HT-29 (cell line): ENCODE results near the gene ACTG1. TPM values are rescaled to one million over a fixed set of nuclear protein-coding genes. Genes with fewer than 3 reads are reported as not detected.
"Not testable (repeated sequence)": the region's sequence is repeated elsewhere in the genome, so short reads cannot be mapped to it uniquely, and the experiment has no call there.

Experiments
- DNase-seq: peaks from one replicate; pipeline ENCODE4 v3.0.0-alpha.2; 2015; ENCODE audit warnings: low spot score
- total RNA-seq: library from RNA; depleted of rRNA; stranded (reverse); fragments of >200 nt; shearing (Covaris generic); gene quantifications from 2 replicates; pipeline ENCODE4 v1.2.3, GENCODE V29; 2014

Gene ACTG1
- total RNA-seq, 1 experiment from 2014 or later = 4,670 TPM

DNA sequence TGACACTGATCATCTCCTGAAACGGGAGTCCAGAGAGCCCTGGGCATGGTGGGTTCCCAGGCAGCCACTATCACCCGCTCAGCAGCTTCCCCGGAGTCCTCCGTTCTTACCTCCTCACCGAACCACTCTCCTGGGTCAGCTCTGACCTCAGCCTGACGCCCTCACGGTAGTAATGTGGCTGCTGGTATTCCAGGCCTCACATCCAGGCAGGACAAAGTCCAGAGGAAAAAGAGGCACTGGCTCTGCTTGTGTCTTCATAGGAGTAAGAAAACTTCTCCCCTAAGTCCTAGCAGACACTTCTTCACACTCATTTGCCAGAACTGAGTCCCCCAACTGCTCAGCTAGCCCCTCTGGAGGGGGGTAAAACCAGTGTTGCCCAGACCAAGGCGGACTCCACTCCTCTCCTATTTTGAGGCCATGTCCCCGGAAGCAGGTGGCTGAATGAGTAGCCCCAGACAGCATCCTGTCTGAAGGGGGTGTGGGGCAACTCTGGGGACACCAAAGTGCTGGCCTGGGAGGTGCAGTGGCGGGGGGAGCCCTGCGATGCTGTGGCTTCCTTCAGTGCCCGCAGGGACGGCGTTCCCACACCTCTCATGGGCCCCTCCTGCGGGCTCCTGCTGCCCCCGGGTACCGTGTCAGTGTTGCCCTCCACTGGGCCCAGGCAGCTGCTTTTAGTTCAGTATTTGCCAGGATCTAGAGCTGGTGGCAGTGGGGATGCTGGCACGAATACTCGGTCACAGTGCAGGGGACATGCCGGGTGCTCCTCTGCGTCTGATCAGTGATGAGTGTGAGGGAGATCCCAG, 20.9 kb upstream of the ACTG1 start:
- DNase-seq = peak; percentile 26

DNA sequence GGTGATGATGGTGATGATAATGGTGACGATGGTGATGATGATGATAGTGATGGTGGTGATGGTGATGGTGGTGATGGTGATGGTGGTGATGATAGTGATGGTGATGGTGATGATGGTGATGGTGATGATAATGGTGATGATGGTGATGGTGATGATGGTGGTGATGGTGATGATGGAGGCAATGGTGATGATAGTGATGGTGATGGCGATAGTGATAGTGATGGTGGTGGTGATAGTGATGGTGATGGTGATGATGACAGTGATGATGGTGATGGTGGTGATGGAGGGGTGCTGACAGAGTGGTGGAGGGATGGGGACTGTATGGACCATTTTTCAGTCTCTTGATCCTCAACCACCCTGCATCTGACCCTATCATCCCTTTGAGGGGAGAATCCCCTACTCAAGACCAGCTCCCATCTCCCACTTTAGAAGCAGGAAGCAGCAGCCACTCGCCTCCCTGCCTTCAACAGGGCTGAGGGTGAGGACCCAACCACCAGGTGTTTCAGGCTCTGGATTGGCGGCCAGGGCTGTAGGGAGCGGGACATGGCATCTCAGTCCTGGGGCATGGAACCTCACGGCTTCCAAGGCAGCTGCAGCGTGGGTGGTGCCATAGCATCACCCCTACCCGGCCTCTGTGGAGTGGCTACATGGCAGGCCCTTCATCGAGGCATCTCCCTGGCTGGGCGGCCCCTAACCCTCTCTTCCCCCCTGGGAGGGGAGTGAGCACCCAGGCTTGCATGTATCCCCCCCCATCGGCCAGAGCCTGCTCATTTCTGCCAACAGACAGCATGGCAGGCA, 20.1 kb upstream of the ACTG1 start:
- DNase-seq = no peak

GRCh38 chr17:81531998-81532404, 19.4 kb upstream of the ACTG1 start:
- not testable (repeated sequence) for DNase-seq

DNA sequence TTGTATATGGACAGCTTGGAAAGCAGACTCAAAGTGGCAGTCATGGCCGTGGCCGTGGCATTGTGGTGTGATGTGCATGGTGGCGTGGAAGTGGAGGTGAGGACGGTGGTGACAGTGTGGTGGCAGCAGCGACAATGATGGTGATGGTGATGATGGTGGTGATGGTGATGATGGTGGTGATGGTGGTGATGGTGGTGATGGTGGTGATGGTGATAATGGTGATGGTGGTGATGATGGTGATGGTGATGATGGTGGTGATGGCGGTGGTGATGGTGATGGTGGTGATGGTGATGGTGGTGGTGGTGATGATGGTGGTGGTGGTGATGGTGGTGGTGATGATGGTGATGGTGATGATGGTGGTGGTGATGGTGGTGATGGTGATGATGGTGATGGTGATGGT, 18.4 kb upstream of the ACTG1 start:
- not testable (repeated sequence) for DNase-seq

- DNase-seq = no peak
These were observed 16.8 kb upstream of the ACTG1 start for GRCh38 chr17:81529437-81529803.

DNA sequence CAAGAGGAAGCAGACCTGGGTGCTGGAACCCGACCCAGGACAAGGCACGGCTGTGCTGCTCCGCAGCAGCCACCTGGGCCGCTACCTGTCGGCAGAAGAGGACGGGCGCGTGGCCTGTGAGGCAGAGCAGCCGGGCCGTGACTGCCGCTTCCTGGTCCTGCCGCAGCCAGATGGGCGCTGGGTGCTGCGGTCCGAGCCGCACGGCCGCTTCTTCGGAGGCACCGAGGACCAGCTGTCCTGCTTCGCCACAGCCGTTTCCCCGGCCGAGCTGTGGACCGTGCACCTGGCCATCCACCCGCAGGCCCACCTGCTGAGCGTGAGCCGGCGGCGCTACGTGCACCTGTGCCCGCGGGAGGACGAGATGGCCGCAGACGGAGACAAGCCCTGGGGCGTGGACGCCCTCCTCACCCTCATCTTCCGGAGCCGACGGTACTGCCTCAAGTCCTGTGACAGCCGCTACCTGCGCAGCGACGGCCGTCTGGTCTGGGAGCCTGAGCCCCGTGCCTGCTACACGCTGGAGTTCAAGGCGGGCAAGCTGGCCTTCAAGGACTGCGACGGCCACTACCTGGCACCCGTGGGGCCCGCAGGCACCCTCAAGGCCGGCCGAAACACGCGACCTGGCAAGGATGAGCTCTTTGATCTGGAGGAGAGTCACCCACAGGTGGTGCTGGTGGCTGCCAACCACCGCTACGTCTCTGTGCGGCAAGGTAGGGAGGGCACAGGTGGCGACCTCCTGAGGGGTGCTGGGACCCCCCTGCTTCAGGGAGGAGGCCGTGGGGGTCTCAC, 16.2 kb upstream of the ACTG1 start:
- peak; percentile 44 for DNase-seq

GRCh38 chr17:81528384-81528650, 15.7 kb upstream of the ACTG1 start:
- no peak for DNase-seq

DNA sequence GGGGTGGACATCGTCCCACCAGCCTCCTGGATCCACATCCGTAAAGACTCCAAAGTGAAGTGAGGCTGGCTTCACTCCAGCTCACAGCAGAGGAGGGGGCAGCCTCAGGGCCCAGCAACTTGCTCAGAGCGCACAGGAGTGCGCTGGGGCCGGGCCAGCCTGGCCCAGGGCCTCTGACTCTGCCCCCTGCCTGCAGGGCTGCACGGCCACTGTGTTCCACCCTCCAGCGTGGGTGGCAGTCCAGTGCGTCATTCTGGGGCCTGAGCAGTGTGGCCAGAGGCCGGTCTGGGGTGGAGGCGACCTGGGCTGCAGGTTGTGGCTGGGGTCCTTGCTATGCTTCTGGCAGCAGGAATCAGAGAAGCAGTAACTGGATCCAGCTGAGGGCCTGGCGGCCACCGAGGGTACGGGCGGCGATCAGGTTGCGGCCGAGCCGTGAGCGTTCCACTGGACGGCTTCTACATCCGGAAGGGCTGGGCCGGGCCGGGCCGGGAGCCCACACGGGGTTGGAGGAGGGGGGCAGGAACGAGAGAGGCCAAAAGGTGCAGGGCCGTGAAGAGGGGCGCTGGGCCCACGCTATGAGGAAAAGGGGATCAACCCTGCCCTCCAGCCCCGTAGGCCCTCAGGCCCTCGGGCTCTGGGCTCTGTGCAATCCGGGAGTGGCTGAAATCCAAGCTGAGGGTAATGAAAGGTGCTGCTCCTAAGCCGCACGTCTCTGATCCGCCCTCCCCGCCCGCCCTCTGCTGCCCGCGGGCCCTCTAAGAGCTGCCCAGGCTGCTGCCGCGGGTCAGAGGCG, 15.2 kb upstream of the ACTG1 start, which contains the start of gene FSCN2:
Gene FSCN2, plus strand, starts transcription at position 787 of the 793 bp plus-strand sequence. CDS start 155 bp downstream, outside the sequence.
- DNase-seq = peak; percentile 37

- no peak for DNase-seq
These were observed 14.3 kb upstream of the ACTG1 start for GRCh38 chr17:81526662-81527571.

GRCh38 chr17:81524865-81525159, 12.2 kb upstream of the ACTG1 start:
- no peak for DNase-seq

- DNase-seq = no peak
These were observed 11.7 kb upstream of the ACTG1 start for GRCh38 chr17:81524039-81524864.

DNA sequence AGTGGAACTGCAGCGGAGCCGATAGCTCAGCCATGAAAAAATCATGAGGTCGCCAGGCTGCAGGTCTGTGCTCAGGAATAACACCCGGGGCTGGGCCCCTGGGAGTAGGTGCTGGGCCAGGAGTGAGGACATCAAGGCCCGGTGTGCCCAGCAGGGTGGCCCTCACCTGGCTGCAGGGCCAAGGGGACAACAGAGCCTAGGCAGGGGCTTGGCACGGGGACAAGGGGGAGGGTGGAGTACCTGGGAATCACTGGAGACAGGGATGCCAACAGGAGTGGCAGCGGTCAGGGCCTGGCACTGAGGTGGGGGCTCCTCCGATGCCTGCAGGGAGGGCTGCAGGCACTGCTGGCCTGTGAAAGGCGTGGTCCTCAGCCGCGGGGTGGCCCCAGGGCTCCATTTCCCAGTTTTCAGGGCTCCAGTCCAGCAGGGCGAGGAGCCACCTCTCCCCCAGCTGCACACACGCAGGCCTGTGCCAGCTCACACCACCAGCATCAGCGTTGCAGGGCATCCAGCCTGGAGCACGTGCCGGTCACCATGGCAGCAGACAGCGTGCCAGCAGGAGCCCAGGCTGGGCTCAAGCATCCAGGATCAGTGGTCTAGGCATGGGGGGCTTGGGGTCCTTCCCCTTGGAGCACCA, 10.9 kb upstream of the ACTG1 start:
- DNase-seq = no peak

DNA sequence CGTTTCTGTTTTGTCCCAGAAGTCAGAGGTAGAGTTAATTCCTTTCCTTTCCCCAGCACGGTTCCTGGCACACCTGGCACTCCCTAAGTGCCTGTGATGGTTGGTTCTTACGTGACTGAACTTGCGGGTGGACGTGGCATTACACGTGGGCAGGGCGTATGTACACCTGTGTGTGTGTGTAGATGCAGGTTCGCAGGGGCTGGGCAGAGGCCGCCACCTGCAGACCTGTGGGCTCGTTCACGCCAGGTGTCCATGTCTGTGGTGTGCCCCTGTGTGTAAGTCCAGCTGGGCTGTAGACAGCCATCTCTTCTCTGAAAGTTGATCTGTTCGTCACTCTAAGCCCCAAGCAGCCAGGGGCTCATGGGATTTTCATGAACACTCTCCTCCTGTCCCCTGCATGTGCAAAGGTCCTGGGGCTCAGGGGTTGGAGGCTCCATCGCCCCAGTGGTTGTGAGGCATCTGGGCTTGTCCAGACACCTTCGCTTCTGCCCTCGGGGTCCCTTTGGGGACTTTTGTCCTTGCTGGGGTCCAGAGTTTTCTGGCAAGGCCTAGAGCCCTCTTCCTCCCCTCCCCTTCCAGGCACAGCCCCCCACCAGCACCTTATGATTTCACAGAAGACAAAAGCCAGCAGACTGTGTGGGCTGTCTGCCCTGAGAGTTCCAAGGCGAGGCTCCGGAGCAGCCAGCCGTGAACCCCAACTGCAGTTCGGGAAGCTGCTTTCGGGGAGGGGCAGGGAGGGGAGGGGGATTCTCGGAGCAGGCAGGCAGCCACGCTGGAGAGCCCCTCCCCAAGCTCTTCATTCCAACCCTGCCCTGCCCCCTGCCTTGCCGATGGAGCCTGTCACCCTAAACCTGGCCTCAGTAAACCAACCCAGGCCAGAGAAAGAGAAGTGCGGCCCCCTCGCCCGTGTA, 10.1 kb upstream of the ACTG1 start:
- no peak for DNase-seq

DNA sequence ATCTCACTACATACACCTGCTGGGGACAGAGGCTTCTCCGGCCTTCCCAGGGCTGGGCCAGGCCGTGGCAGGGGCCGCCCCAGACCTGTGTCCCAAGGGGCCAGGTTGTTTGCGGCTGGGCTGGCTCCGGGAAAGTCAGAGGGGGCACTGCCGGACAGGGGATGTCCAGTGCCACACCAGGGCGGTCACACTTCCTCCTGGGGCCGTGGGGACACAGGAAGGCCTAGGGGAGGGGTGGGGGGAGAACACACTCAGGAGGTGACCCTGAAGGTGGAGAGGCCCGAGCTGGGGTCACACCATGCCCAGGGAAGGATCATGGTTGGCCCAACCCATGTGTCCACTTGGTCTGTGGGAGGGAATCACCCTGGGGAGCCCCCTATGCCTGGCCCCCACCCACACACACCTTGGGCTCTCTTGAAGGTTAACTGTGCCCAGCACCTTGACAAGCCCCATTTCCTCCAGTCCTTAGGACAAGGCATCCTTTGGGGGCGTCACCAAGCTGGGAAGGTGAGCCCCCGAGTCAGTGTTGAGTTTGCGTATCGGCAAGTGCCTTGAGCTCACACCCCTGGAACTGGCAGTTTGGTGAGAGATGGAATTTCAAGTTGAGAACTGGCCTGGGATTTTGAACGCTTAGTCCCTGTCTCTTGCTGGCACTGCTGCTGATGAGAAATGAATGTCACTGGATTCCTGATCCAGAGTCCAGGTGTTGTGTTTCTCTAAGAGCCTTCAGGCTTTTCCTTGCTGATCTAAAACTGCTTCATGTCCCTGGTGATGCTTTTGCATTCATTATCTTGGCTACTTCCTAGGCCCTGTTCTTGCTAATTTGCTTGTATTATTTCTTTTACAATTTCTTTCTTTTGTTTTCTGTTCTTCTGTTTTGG, 7.7 kb upstream of the ACTG1 start:
- no peak for DNase-seq

GRCh38 chr17:81519284-81520020, 6.9 kb upstream of the ACTG1 start:
- DNase-seq = peak; percentile 81

GRCh38 chr17:81518785-81519283, 6.2 kb upstream of the ACTG1 start:
- peak; percentile 71 for DNase-seq
